Activated T-cell treated with anti-CD3 and anti-CD28 coated beads for 48 hours (primary cell): ENCODE data around the gene STK24.

Experiments used
- DNase-seq: peaks from one replicate; pipeline ENCODE4 v3.0.0-alpha.2; 2020; ENCODE audit warnings: low read depth

Gene STK24

DNA sequence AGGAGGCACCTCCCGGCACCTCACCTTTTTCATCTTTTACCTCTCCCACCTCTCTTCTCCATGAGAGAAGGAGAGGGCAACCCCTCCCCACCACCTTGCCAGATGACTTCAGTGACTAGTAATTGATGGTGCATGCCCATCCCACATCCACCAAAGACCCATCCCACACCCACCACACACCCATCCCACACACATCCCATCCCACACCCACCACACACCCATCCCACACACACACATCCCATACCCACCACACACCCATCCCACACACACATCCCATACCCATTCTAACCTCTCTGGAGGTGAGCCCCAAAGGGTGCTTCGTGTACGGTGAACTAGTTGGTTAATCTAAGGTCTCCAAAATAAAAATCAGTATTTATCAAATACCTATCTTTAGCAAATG, 44.7 kb downstream of the STK24 start:
- no peak for DNase-seq

GRCh38 chr13:98530217-98530616, 46.7 kb downstream of the STK24 start:
- no peak for DNase-seq

DNA sequence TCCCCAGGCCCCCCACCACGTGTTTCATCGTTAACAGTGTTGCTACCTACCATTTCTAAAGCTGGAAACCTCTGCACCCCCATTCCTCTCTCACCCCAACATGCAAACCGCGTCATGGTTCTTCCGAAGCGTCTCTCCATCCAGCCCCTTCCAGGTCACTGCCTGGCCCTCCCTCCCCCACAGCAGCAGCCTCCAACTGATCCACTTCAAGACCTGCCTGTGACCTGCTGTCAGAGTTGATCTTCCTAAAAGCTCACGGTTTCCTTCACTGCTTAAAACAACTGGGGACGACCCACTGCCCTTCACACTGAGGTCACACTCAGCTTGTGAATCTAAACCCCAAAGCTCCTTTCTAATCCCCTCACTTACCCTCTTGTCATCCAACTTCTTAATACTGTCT, 47.7 kb downstream of the STK24 start:
- no peak for DNase-seq

DNA sequence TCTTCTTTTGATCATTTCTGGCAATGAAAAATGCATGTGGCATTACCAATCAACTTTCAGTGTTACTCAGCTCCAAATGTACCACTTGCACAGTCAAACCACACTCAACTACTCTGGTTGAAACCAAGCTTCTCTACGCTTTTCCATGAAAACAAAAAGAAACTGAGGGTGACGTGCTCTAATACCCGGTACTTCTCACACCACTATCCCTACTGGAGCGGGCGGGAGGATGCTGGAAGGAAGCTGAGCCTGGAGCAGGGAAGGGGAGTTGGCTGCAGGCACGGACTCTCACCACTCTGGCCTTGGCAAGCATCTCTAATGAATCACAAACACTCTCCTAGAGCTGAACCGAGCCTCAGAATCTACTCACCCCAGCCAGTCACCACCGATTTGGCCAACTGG, 48.2 kb downstream of the STK24 start:
- DNase-seq = no peak

DNA sequence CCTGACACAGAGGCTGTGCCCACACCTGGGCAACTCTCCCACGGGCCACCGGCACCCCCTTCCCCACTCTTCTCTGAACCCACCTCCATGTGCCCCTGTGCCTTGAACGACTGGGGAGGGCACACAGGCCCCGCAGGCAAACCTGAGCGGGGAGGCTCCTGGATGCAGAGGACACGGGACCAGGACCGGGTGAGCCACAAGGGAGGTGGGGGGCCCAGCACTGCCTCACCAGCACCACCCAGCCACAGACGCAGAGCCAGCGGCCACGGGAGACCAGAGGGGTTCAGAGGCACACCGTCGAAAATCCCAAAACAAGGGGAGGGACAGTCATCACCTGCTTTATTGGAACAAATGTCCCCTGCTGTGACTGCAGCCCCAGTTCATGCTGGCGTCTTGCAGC, 49.4 kb downstream of the STK24 start:
- DNase-seq = no peak

DNA sequence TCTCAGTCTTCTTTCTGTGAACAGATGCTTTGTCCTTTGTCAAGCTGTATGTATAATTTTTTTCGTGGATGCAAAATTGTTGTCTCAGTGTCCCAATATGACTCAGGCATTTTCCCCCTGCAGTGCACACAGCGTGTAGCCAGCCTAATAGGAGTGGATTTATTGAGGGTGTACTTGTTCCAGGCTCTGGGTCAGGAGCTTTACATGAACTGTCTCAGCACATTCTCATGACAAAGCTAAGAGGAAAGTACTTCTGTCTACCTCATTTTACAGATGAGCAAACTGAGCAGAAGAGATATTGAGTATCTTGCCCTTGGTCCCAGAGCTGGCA, 50.8 kb downstream of the STK24 start:
- no peak for DNase-seq

GRCh38 chr13:98525456-98526181, 51.3 kb downstream of the STK24 start:
- no peak for DNase-seq

- no peak for DNase-seq
Observed at GRCh38 chr13:98524793-98525192, 52.1 kb downstream of the STK24 start.

GRCh38 chr13:98524391-98524790, 52.5 kb downstream of the STK24 start:
- no peak for DNase-seq

DNA sequence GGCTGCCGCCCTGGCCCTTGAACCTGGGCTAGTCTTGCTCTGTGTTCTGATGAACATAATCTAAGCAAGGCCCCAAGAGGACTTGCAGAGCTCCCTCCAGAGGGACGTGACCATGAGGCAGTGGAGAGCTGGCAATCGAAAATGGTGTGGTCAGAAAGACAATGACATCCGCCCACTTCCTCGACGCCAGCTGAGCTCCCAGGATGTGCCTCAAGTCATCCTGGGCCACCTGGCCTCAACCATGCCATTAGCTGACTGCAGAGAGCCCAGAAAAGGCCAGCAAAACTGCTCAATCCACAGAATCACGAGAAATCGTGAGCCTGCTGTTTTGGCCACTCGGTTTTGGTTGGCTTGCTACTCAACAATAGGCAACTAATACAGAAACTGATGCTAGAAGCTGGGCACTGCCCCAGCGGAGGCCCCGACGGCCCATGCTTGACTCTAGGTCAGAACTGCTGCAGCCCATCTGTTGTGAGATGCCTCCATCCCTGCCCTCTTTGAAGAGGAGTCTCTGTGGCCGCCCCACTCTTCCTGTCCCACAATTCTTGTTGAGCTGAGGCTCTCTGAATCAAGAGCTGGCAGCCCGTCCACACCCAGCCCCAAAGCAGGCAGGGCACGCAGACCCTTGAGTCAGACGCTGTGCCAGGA, 53.3 kb downstream of the STK24 start:
- no peak for DNase-seq

GRCh38 chr13:98522371-98522770, 54.5 kb downstream of the STK24 start:
- no peak for DNase-seq

GRCh38 chr13:98521461-98522247, 55.3 kb downstream of the STK24 start:
- no peak for DNase-seq

- no peak for DNase-seq
Observed at GRCh38 chr13:98520674-98521449, 56.0 kb downstream of the STK24 start.

DNA sequence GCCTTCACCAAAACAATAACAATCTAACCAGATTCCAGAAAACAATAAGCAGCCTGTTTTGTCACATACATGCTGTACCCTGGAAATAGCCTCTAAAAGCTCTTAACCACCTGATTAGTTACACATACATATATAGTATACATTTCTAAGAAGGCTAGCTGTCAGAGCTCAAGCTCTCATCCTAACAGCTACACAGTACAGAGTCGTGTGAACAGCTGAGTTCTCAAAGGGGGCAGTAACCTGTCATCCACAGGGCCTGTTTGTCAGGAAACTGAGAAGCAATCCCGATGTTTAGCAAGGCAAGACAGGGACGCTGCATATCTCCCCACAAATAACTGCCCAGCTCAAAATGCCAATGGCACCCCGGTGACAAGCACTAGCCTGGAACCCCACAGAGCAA, 56.9 kb downstream of the STK24 start:
- DNase-seq = no peak

DNA sequence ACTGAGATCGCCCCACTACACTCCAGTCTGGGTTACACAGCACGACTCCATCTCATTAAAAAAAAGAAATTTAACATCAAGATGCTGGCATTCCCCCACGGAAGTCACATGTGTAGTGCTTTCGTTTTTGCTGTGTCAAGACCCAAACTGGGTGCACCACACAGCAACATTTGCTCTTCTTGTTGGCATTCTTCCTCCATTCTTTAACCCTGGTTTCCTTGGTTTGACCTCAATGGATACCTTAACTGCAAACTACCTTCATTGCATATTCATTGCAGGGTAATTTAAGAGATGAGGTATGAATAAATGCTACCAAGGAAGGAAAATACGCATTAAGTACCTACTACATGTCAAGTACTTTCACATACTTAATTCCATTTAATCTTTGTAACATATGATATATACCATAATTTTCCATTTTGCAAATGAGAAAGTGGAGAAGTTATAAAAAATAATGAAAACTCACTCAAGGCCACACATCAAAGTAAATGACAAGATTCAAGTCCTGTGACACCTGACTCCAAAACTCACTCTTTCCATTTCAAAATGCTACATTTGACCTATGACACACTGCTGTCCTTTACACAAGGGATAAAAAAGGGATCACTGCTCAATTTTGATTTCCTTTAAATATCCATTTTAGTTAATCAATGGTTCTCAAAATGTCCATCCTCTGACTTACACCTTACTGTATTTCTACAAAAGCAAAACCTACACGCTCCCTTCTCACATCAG, 59.2 kb downstream of the STK24 start:
- DNase-seq = no peak

DNA sequence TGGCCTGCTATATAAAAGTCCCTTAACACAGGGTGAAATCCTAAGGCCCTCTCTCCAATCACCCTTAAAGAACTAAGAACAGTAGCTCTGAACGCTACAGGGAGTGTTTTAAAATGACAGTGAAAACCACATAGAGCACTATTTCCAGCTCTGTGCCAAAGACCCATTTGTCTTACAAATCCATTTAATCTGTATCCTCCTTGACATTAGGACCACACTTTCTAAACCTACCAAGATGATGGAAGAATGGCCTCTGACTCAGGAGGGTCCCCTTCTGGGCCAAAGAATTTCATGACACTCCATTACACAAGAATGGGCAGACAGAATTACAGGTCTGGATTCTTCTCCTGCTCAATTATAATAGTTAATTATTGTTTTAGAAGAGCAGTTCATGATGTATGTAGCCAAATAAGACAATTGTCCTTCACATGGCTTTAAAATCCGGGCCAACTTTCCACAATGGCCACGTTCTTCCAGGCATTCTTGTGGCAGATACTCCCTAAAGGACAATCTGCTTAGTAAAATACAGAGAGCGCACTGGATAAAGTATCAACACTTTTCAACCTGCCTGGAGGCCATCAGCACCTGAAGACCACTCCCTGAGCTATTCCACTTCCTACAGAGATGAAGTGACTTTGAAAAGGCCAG, 61.0 kb downstream of the STK24 start:
- no peak for DNase-seq

DNA sequence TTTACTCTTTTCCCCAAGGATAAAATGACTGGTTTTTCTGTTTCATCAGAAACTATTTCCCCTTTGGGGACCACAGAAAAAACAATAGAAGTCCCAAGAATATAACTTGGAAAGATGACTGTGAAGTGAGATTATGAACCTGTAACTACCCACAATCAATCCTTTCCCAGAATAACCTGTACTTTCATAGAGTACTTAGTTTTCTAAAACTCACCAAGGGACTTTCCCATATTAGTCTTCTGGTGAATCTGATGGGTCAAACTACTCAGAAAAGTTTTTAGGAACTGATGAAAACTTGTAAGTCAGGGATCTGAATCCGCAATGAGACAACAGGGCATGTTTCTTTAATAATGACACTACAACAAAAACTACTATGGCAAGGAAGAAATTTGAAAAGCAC, 62.6 kb downstream of the STK24 start:
- no peak for DNase-seq

DNA sequence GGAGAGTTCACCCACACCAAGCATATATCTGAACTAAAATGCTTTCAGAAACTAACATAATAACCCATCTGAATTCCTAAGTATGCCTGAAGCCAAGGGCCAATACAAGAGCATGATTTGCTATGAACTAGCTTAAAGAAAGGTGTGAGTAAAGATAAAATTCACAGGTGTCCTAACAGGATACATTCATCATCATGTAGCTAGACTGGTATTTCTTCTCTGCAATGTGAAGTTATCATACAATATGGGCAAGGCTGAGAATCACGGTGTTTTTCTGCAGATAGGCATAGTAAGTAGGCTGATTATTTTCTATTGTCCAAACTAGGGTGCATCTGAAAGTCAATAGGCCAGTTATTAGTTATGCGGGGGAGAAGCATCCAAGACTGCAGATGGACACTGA, 63.1 kb downstream of the STK24 start:
- DNase-seq = no peak

- DNase-seq = no peak
Observed at GRCh38 chr13:98512774-98513665, 63.9 kb downstream of the STK24 start.

GRCh38 chr13:98511435-98511834, 65.5 kb downstream of the STK24 start:
- no peak for DNase-seq
